GM20431 (cell line): Measurements from ENCODE around the gene EIF2D.
"Not testable (repeated sequence)": the region's sequence is repeated elsewhere in the genome, so short reads cannot be mapped to it uniquely, and the experiment has no call there.

Experiments
- in situ Hi-C: fragments of 300-500 bp; cut with MseI, MboI; formaldehyde crosslinking; loops from one replicate; pipeline ENCODE4 v1.15.0; 2020; ENCODE audit warnings: low sequenced_read_pairs; ENCODE audit not compliant: unreplicated experiment

Gene EIF2D

DNA sequence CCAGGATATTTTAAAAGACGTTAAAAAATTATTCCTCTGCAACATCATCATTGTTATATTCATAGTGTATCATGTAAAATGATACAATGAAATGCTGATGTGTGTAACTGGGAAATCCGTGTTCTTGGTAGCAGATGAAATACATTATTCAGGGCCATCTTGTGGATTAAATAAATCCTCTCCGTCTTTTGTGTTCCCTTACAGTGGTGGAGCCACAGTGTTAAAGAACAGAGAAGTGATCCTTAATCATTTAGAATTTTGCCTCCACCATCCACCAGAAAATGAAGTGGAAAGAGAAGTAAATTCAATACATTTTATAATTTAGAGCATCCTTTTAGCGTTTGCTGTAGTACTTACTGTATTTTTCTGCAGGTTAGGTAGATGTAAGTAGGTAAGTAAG is 24.4 kb upstream of the EIF2D start:
- in situ Hi-C loops, result no loop called here

DNA sequence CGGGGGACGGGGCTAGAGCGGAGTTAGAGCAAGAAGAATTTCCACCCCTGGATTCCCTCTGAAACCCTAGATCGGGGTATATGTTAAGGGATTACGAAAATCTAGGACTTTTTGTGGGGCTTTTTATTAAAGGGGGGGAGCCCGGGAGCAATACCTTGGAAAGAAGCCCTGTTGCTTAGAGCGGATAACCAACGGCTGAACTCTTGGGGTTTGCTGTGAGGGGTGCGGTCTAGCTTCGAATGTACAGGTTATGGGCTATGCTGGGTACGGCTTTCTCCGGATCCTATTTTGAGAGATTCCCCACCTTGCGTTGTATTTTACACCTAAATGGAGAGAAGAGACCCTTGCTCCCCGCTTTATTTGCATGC is 23.7 kb upstream of the EIF2D start:
- in situ Hi-C loops, result no loop called here

DNA sequence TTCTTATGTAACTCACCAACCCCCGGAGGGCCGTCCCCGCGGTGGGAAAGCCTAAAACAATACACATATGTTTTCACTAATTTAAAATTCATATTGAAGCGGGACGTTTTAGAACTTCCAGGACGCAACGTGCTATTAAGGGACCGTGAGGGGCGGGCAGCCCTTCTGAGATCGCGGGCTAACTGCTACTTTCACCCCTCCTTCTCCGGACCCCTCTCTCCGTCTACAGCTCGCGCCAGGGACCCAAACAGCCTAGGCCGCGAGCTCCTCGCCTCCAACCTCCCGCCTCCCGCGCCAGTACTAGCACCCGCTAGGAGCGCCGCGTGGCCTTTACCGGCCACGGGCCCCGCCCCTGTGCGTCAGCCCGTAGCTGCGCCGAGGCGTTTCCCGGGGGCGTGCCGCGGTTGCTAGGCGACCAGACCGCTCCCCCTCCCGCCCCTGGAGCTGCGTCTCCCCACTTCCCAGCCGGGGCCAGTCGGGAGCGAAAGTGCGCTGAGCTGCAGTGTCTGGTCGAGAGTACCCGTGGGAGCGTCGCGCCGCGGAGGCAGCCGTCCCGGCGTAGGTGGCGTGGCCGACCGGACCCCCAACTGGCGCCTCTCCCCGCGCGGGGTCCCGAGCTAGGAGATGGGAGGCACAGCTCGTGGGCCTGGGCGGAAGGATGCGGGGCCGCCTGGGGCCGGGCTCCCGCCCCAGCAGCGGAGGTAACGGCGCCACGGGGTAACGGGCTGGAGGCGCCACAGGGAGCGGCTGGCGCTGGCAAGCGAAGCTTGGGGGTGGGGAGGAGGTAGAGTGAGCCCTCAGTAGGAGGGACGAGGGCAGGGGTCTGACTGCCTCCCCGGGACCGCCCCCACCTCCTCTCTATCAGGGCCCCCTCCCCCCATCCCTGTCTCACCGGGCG is 23.1 kb upstream of the EIF2D start, which contains the start of gene DYRK3:
Gene DYRK3, plus strand, starts transcription at position 457 of the 898 bp plus-strand sequence. Its CDS starts 168 bp downstream, at position 625.
- in situ Hi-C loops, result no loop called here

DNA sequence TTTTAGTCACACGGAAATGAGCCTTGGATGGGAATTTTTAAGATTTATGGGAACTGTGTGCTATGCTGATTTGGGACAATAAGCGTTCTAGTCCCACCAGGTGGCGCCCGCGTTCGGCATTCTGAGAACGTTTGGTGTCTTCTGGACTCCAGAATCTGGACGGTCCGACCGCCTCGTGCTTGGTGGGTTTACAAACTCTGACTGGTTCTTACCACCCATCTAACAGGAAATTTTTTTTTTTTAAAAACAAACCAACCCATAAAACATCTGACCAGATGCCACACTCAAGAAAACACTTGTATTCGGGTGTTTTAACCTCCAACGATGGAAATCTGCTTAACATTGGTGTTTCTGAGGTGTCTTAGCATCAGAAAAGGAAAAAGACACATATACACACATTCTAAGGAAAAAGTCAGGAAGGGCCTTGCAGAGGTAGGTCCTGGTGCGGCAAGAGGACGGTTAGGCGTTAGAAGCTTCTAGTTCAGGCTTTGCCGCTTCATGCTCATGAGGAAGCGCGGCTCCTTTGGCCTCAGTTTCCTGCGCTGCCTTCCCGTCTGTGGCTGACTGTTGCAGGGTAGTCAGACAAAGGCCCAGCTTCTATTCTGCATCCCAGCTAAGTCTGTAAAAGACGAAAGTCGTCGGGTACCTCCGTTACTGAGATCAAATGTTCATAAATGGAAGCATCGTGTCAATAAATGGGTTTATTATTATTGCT is 22.3 kb upstream of the EIF2D start:
- in situ Hi-C loops, result no loop called here

DNA sequence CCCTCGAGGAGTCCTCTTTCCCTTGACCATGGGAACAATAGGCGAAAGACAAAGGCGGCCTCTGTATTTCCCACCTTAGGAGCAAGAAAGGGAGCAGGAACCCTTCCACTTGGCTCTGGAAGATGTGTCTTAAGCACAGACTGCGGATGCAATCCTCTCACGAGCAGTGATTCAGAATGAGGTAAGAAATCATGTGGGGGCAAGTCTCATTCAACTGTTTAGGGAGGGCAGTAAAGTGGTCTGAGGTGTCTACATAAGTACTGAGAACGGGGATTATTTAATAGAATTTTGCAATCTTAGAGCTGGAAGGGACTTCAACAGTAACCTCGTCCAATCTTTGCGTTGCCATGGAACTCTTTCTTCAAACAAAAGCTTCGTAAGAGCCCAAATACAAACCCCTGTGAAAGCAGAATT is 21.4 kb upstream of the EIF2D start:
- in situ Hi-C loops, result no loop called here

DNA sequence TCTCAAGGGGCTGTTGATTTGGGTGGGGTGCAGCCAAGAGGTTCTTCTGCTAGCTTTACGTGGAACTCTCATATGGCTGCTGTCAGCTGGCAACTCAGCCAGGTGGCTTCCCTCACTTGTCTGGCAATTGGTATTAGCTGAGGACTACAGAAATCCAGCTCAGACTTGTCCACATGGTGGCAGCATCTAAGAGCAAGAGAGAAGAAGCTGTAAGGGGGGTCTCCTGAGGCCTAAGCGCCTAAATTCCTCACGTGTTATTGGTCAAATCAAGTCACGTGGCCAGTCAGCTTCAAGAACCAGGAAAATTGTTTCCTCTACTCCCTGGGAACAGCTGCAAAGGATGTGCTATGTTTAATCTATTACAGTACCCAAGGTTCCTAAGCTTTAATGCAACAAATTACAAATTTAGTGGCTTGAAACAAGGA is 18.8 kb upstream of the EIF2D start:
- in situ Hi-C loops, result no loop called here

DNA sequence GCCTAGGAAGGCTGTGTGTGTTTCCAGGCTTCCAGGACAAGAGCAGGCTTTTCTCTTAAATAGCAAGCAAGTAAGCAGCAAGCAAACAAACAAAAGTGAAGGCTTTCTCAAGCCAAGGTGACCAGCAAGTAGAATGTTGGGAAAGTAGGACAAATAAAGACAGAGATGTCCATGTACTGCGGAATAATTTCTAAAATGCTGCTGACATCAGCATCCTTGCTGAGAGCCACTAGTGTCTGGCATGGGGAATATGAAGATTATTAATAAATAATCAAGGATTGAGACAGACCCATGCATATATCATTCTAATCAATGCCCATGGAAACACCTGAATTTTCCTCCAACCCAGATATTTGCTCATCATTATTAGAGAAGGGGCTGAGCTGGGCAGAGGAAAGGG is 16.7 kb upstream of the EIF2D start:
- in situ Hi-C loops, result no loop called here

DNA sequence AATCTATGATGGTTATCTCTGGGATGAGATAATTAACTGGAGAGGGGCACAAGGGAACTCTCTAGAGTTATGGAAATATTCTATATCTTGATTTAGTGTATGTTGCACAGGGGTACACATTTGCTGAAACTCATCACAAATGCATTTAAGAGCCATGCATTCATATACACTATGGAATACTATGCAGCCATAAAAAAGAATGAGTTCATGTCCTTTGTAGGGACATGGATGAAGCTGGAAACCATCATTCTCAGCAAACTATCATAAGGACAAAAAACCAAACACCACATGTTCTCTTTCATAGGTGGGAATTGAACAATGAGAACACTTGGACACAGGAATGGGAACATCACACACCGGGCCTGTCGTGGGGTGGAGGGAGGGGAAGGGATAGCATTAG is 14.1 kb upstream of the EIF2D start:
- in situ Hi-C loops, result not testable (repeated sequence)

DNA sequence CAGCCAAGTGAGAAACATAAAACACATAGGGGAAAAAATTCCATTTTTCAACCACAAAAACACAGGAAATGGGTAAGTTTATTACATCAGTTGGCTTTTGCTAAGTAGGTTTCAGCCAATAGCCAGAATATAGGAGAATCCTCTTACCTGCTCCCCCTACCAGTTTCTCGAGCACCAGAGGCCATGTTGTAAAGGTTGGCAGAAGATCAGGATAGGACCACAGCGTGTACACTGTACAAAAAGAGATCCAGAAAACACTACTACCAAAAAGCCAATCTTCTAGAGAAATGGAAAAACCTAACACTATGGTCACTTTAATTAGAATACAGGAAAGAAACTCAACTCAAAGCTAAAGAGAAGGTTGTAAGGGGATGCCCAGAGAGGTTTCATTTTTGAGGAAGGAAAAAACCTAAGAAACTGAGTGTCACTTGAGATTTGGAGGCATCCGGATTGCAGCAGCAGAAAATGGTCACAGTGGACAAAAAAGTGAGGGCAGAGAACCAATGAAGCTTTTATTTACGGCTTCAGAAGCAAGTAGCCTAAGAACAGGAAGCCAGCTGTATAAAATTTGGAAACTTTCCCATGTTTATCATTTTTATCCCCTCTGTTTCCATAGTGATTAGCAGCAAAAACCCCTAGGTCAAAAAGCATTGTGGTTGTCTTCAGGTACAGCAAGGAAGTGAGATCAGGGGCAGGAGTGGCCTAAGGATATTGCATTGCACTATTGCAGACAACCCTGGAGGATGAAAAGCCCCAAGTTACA is 2.9 kb downstream of the EIF2D start:
- in situ Hi-C loops, result no loop called here

DNA sequence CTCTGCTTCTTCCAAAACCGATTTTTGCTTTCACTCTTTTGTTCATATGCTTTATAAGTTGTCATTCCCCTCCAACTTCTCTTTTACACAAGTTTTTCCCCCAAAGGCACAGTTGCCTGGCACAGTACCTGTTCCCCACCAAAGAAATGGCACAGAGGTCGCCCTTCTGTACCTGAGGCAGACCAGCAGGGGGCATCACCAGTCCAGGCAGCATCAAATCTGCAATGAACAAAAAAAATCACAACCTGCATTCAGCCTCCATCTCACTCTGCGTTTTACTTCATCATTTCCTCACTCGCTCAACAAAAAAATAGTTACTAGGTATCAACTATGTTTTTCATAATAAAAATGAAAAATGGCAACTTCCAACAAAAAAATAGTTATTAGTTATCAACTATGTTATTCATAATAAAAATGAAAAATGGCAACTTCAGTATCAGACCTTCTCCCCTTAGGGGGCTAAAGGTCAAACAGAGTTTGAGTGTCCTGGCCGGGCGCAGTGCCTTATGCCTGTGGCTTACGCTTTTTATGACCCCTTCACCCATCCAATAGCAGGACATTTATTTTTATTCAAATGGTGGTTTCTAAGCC is 4.1 kb downstream of the EIF2D start:
- in situ Hi-C loops, result no loop called here

DNA sequence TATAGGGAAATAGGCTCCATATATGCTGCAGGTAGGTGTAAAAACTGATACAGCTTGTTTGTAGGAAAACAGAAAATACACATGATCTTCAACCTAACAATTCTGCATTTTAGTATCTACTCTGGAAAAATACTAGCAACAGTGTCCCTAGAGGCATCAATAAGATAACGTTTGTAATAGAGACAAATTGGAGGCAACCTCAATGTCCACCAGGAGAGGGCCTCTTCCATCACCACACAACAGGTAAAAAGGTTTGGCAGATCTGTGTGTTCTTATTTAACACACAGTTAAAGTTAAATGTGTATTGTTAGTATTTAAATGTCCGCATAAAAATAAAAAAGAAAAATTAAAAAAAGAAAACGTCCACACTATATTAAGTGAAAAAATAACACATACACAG is 5.4 kb downstream of the EIF2D start:
- in situ Hi-C loops, result no loop called here

DNA sequence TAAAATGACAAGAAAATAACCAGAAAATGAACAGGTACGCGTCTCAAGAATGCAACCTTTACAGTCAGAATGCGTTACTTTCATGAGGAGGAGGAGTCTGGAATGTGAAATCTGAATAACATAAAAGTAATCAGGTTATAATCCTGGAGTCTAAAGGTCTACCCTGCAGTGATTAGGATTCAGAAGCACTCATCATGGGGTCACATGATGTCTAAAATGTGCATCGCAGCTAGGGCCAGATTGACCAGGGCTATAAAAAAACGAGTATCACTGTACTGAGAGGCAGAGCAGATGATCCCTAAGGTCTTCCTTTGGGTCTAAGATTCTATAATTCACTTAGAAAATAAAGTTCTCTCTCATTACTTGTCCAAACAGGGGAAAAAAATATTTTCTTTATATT is 7.4 kb downstream of the EIF2D start:
- in situ Hi-C loops, result no loop called here

DNA sequence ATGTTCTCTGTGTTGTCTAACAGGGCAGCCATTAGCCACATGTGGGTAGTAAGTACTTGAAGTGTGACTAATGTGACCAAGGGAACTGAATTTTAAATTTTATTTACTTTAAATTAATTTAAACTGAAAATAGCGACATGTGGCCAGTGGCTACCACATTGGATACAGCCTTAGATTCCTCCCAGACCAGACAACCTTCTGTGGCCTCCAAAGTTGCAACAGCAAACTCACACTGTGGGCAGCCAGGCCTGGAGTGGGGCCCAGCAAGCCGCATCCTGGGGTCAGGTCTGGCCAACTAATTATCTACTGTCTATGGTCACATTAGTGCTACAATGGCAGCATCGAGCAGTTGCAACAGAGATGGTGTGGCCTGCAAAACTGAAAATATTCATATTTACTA is 11.7 kb downstream of the EIF2D start:
- in situ Hi-C loops, result no loop called here

DNA sequence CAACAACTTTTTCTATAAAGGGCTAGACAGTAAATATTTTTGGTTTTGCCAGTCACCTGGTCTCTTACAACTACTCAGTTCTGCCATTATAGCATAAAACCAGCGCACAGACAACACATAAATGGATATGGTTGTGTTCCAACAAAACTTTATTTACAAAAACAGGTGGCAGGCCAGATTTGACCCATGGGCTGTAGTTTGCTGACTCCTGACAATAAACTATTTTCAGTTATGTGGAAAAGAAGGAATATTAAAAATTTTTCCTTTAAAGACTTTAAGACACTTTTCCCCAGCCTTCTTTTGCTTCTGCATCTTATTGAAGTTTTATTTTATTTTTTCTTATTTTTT is 16.0 kb downstream of the EIF2D start:
- in situ Hi-C loops, result no loop called here

DNA sequence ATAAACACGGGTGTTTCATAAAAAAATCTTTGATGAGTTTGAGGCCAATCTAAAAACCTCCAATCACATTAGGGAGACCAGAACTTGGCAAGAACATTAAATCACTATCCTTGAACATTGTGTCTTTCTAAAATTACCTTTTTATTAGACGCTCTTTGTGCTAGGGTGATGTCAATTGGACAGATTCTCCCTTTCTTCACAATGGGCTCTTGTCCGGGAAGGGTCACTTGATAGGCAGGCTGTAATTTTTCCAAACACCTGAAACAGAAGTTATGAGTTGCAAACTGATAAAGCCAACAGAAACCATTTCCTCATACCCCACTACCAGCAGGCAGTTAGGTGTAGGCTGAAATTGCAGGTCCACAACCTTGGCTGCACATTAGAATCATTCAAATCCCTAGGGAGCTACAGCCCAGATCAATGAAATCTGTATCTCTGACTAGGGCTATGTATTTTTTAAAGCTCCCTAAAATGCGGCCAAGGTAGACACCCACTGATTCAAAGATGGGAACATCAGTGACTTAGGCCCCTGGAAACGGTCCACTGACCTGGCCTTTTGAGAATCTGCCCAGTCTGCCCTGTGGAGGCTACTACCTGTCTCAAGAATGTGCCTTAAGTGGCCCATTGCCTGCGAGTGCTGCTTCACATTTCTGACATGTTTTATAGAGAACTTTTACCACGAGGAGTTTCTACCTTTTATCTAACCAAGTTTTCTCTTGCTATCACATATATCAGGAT is 16.5 kb downstream of the EIF2D start:
- in situ Hi-C loops, result no loop called here

DNA sequence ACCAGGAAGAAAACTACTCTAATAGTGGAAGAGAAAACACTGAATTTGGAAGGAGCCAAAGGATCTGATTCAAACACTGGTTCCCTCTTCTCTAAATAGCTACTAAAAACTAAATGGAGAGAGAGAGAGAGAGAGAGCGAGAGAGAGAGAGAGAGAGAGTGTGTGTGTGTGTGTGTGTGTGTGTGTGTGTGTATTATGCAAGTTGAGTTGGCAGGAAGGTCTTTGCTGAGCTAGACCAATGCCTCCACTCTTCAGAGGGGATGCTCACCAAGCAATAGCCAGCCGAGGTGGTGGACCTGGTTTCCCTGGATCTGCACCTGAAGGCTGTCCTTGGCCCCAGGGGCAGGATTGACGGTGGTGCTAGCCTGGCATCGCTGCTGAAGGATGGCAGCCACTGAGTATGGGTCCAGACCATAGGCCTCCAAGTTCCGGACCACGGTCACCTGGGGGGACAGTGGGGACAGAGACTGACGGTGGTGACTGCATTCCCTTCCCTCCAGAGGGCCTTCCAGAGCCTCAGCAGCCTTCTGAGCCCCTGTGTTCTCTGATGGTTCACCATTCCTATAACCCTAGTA is 18.8 kb downstream of the EIF2D start:
- in situ Hi-C loops, result no loop called here

DNA sequence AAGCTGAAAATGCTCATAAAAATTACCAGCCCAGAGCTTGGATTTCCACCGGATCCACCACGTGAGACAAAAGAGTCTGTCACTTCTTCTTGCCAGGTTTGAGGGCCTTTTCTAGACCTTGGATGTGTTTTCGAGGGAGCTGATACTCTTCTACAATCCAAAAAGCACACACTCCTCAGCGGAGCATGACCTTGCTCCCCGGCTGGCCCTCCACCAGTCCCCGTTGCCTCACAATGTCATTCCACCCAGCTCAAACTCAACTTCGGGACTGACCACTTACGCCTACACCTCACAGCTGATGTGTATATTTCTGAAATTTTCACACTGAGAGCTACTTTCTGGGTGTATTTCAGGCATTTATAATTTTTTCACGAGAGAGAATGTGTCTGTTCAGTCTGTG is 20.6 kb downstream of the EIF2D start:
- in situ Hi-C loops, result no loop called here

DNA sequence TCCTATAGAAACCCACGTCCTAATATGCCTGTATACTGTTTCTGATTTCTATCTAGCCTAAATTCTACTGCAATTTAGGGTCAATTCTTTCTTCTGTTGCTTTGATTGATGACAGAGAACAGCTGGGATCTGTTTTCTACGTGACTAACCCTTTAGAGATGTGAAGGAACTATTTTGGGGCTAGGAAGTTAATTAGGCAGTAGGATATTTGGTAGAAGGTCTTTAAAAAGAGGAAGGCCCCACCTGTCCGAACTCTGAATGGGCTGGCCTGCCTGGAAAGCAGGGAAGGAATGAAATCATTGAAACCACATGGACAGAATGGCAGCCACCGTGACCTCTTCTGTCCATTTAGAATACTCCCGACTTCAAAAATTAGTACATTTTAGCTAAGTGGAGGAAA is 21.0 kb downstream of the EIF2D start:
- in situ Hi-C loops, result no loop called here

DNA sequence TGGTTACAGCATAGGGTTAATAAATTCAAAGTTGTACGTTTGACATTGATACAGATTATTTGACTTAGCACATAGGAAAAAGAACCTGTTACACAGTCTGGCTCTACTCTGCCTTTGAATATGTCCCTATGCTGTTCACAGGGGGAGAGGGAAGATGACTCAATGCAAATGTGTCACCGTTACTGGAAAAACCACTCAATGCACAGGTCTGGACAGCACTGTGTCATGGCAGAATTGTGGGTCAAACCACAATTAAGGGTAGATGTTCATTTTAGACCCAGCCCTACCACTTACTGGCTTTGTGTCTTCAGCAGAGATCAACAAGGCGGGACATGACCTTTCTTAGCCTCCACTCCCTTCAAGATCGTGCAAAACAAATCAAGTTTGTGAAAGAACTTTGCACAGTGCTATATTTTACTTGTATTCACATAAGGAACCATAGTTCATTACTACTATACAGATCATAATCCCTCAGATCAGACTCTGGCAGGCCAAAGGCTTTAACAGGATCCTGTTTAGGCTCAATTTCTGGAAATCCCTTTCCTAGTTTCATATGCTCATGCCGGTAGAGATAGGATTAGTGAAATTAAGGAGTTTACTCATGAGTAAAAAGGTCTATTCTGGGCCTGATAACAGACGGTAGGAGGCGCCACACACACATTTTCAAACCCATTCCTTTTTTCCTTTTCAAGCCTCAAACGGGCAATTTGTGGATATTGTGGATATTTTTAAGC is 22.1 kb downstream of the EIF2D start:
- in situ Hi-C loops, result no loop called here
